Activated T-helper 1 cell treated with anti-CD3 and anti-CD28 coated beads, Interleukin-12 subunit alpha, Interleukin-12 subunit beta, Interleukin-2, Interleukin-4 antibody, amounts not matched to agents 30 ng/mL and 10 ng/mL and 1 ng/mL, durations not matched to agents 14 hours and 24 hours and 36 hours (primary cell): ENCODE measurements around the gene RAB42. TPM values are rescaled to one million over a fixed set of nuclear protein-coding genes. Genes with fewer than 3 reads are reported as not detected.
A peak's percentile ranks its signal among the peaks of the same experiment; 100 is the strongest.
"Not testable (repeated sequence)": the region's sequence is repeated elsewhere in the genome, so short reads cannot be mapped to it uniquely, and the experiment has no call there.

Source experiments
- DNase-seq: peaks from one replicate; pipeline ENCODE4 v3.0.0; 2021; ENCODE audit warnings: low spot score
- H3K27ac Mint-ChIP-seq: one replicate; pipeline ENCODE4 v1.8.0; 2021; ENCODE audit warnings: mild to moderate bottlenecking, mixed read lengths
- H3K27me3 Mint-ChIP-seq: one replicate; pipeline ENCODE4 v1.8.0; 2022; ENCODE audit warnings: mild to moderate bottlenecking, moderate library complexity, mixed read lengths; ENCODE audit not compliant: insufficient read depth
- H3K36me3 Mint-ChIP-seq: one replicate; pipeline ENCODE4 v1.8.0; 2021; ENCODE audit warnings: low read depth, mixed read lengths
- H3K4me1 Mint-ChIP-seq: one replicate; pipeline ENCODE4 v1.8.0; 2021; ENCODE audit warnings: low read depth, mixed read lengths
- H3K4me3 Mint-ChIP-seq: one replicate; pipeline ENCODE4 v1.8.0; 2021; ENCODE audit warnings: mild to moderate bottlenecking, moderate library complexity, mixed read lengths
- H3K9me3 Mint-ChIP-seq: one replicate; pipeline ENCODE4 v1.8.0; 2021; ENCODE audit warnings: mixed read lengths
- intact Hi-C: fragments of 100-400 bp; cut with micrococcal nuclease; formaldehyde crosslinking; loops from one replicate; pipeline ENCODE4 v1.15.1; 2024
- total RNA-seq: library from RNA; stranded (reverse); gene quantifications from 2 replicates; pipeline ENCODE4 v1.2.3, GENCODE V29; 2022

Gene RAB42
- total RNA-seq, 1 donor from 2014 or later = not detected

DNA sequence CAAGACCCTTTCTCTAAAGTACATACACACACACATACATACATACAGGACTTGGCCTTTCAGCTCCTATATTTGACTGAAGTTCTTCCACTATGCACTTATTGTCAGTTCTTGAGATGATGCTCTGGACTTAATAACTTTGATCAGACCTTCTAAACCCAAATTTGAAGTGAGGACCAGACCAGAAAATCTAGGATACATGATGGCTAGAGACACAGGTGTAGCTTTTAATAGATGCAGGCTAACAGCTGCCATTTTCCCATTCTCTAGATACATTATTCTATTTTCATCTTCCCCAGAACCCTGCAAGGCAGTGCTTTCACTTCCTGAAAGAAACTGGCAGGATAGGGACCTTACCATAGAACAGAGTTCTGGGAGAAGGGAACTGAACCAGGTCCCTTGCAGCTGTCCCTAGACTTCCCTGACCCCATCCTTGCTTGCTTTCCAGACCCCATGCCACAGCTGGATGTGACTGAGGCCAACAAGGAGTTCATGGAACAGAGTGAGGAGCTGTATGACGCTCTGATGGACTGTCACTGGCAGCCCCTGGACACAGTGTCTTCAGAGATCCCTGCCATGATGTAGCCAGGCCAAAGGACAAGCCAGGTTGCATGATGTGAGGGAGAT is 14.9 kb upstream of the RAB42 start:
- Mint-ChIP-seq H3K27me3 (no peaks in the 10 kb centered on the region), H3K9me3 (no peaks in the 10 kb centered on the region), H3K4me1 (peaks cover 26% of the 10 kb centered on the region), H3K4me3 (peak overlapping the region; percentile 10), H3K36me3 (peaks cover 38% of the 10 kb centered on the region), H3K27ac (peak overlapping the region; percentile 37)
- DNase-seq = no peak
- intact Hi-C loops = no loop called here

DNA sequence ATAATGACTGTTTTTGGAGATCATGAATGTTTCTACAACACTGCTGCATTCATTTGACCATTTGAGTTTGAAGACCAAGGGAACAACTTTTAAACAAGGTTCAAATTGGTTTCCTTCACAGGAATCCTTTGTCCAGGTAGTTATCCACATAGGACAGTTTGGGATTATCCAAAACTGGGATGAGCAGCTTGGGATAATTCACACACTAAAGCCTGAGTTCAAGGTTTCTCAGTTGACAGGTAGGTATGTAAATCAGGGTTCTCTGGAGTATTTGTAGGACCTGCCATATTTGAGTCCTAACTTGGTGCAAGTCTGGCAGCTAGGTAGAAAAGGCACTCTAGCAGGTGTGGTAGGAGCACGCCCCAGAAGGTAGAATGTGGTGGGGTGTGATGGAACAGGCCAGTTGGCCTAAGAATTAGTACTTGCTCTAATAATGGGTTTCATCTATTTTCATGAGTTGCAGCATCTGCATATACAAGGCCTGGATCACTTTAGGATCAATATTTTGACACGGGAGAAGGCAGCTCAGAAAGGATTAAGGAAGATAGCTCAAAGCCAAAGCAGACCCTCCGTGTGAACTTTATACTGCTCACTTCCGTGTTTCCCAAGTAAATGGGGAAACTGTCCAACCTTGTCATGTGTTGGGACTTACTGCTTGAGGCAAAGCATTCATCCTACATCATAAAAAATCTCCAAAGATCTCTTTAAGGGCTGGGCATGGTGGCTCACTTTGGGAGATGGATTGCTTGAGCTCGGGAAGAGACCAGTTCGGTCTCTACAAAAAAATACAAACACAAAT is 14.1 kb upstream of the RAB42 start:
- intact Hi-C loops = no loop called here
- Mint-ChIP-seq H3K27ac (peak overlapping the region; percentile 68), H3K4me1 (peaks cover 27% of the 10 kb centered on the region), H3K9me3 (no peaks in the 10 kb centered on the region), H3K36me3 (peaks cover 38% of the 10 kb centered on the region), H3K27me3 (no peaks in the 10 kb centered on the region), H3K4me3 (peak overlapping the region; percentile 19)
- no peak for DNase-seq

DNA sequence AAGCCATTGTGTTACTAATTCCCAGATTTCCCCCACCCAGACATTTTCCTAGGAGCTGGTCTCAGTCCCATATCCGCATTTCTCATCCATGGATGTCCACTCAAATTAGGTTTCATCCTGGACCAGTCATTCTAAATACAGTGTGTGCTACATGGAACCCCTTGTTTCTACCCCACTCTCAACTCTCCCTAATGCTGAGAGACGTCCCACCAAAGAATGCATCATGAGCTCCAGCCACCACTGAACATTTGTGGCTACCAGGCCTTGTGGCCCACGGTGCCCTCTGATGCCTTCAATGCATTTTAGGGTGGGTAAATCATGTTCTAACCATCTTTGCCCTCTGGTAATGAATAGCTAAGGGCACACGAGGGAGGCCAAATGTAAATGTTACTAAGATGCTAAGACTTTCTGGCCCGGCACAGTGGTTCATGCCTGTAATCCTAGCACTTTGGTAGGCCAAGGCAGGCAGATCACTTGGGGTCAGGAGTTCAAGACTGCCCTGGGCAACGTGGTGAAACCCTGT is 13.3 kb upstream of the RAB42 start:
- H3K4me3 Mint-ChIP-seq = peak overlapping the region; percentile 99
- intact Hi-C loops = no loop called here
- no peaks in the 10 kb centered on the region for H3K9me3 Mint-ChIP-seq
- peaks cover 38% of the 10 kb centered on the region for H3K36me3 Mint-ChIP-seq
- no peaks in the 10 kb centered on the region for H3K27me3 Mint-ChIP-seq
- peaks cover 31% of the 10 kb centered on the region for H3K4me1 Mint-ChIP-seq
- peak overlapping the region; percentile 22 for H3K27ac Mint-ChIP-seq
- DNase-seq = no peak

DNA sequence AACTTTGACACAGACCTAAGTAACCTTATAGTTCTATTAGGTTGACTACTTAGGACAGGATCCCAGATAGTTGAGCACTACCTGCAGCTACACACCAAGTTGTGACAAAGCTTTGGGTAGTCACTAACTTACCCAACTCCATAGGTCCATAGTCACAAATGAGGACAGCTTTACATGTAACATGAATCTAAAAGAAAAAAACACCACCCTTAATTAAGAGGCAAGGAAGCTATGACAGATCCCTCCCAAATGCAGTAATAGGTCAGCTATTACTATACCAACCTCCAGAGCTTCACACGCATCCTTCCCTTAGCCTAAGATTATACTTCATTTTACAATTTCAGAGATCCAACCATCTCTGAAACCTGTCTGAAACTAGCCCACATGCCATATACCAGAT is 12.7 kb upstream of the RAB42 start:
- Mint-ChIP-seq H3K36me3 (peaks cover 38% of the 10 kb centered on the region), H3K27ac (peak overlapping the region; percentile 85), H3K4me3 (peak overlapping the region; percentile 99), H3K9me3 (no peaks in the 10 kb centered on the region), H3K27me3 (no peaks in the 10 kb centered on the region), H3K4me1 (peaks cover 31% of the 10 kb centered on the region)
- DNase-seq = no peak
- intact Hi-C loops = no loop called here

DNA sequence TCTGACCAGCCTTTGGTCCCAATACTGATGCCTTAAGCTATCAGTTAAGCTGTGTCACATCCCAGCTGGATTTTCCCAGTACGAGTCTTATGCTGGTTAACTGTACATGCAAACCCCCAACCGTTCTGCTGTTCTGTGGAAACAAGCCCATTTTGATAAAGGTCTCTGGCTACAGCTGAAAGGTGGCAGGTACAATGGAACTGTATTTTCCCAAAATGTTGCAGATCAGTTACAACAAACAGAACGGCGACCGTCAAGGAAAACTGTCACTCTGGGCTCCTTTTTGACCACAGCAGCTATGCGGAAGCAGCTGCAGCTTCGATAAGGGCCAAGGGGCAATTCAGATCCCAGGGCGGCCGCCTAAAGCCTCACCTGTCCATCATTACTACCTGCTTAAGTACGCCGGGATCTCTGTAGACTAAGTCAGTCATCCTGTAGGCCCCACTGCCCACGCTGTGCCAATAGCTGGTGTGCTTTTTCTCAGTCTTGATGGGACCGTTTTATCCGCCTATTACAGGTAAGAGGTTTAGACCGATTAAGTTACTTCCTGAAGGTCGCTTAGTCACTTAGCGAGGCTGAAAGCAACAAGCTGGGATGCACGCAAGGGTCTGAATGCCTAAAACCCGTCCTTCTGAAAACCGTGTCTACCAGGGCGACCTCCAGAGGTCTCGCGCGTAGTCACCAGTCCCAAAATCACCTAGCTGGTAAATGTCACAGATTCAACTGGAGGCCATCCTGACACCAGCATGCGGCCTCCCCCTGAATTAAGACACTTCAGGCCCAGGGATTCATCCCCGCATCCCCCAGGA is 11.1 kb upstream of the RAB42 start:
- no peaks in the 10 kb centered on the region for H3K27me3 Mint-ChIP-seq
- no peaks in the 10 kb centered on the region for H3K9me3 Mint-ChIP-seq
- H3K36me3 Mint-ChIP-seq = peaks cover 38% of the 10 kb centered on the region
- H3K4me1 Mint-ChIP-seq = peaks cover 31% of the 10 kb centered on the region
- DNase-seq = peak; percentile 9
- peak overlapping the region; percentile 85 for H3K27ac Mint-ChIP-seq
- intact Hi-C loops = loop anchor here (1.0 to 5.0 kb wide), 11 partner anchors 22 to 346 kb away; partner anchors contain the start of genes PHACTR4, RCC1, RNU11 and SESN2
- peak overlapping the region; percentile 99 for H3K4me3 Mint-ChIP-seq

DNA sequence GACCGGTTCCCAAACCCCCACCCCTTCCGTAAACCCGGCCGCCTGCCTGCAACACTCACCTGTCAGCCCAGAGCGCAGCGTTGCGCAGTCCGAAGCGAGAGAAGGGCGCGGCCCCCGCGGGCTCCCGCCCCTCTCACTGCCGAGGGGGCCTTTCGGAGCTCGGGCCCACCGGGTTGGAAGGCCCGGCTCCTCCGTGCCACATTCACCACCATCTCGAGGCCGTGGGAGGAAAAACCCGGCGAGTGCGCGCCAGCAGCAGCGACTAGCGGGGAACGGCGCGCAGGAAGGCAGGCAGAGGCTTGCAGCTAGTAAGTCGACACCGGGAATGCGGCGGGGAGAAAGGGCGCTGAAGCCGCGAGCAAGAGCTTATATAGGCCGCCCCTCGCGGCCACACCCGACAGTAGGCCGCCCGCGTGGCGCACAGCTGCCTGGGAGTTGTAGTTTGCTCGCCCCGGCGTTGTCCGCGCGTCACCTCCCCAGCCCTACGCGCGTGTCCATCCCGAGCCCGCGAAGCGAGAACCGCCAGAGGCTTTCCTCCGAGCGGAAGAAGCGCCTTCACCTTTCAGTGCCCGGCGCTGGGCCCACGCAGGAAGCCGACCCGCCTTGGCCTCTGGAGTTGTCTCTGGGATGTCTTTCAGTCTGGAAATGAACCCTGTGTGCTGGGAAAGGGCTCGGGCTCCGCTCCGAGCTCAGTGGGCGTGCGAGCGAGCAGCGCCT is 10.4 kb upstream of the RAB42 start:
- H3K27me3 Mint-ChIP-seq = no peaks in the 10 kb centered on the region
- peaks cover 38% of the 10 kb centered on the region for H3K36me3 Mint-ChIP-seq
- H3K9me3 Mint-ChIP-seq = no peaks in the 10 kb centered on the region
- DNase-seq = peak; percentile 94
- intact Hi-C loops = loop anchor here (1.0 to 5.0 kb wide), 12 partner anchors 22 to 346 kb away; partner anchors contain the start of genes GMEB1, PHACTR4, RCC1 and RNU11
- peaks cover 31% of the 10 kb centered on the region for H3K4me1 Mint-ChIP-seq
- H3K27ac Mint-ChIP-seq = peak overlapping the region; percentile 85
- peak overlapping the region; percentile 99 for H3K4me3 Mint-ChIP-seq

DNA sequence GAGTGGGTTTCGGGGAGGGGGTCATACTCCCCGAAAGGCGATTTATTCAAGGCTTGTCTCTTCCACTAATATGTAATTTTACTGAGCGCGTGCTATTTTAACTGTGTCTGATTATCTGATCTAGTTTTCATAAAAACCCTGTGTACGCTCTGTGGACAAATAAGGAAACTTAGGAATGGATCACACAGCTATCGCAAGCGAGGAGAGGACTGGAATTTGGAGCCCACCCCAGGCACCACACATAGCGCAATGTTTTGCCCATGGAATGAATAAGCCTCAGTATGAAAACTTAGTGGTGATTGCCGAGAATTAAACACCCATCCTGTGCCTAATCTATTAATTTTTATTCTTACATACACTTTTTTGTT is 9.8 kb upstream of the RAB42 start:
- intact Hi-C loops = loop anchor here (1.0 to 5.0 kb wide), 3 partner anchors 86 to 345 kb away; partner anchors contain the start of genes GMEB1 and PHACTR4
- DNase-seq = no peak
- Mint-ChIP-seq H3K4me1 (peaks cover 31% of the 10 kb centered on the region), H3K36me3 (peaks cover 34% of the 10 kb centered on the region), H3K27ac (peak overlapping the region; percentile 85), H3K9me3 (no peaks in the 10 kb centered on the region), H3K27me3 (no peaks in the 10 kb centered on the region), H3K4me3 (peak overlapping the region; percentile 99)

DNA sequence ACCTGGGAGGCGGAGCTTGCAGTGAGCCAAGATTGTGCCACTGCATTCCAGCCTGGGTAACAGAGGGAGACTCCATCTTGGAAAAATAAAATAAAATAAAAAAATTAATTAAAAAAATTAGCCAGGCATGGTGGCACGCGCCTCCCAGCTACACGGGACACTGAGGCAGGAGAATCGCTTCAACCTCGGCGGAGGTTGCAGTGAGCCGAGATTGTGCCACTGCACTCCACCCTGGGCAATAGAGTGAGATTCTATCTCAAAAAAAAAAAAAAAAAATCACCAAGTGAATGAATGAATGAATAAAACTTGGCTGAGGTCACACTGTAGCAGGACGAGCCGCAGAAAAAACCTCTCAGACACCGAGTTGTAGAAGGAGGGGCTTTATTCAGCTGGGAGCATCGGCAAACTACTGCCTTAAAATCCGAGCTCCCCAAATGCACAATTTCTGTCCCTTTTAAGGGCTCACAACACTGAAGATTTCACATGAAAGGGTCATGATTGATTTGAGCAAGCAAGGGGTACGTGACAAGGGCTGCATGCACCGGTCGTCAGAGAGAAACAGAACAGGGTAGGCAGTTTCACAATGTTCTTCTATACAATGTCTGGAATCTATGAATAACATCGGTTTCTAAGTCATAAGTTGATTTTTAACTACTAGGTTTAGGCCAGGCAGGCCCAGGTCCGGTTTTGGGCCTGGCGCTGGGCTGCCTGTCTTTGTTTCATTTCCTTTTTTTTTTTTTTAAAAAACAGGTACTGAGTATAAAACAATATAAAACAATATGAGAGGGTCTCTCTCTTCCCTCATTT is 5.3 kb upstream of the RAB42 start:
- H3K9me3 Mint-ChIP-seq, DNase-seq, H3K4me3 Mint-ChIP-seq, intact Hi-C loops, H3K36me3 Mint-ChIP-seq, H3K27ac Mint-ChIP-seq, H3K27me3 Mint-ChIP-seq, H3K4me1 Mint-ChIP-seq: not testable (repeated sequence)

DNA sequence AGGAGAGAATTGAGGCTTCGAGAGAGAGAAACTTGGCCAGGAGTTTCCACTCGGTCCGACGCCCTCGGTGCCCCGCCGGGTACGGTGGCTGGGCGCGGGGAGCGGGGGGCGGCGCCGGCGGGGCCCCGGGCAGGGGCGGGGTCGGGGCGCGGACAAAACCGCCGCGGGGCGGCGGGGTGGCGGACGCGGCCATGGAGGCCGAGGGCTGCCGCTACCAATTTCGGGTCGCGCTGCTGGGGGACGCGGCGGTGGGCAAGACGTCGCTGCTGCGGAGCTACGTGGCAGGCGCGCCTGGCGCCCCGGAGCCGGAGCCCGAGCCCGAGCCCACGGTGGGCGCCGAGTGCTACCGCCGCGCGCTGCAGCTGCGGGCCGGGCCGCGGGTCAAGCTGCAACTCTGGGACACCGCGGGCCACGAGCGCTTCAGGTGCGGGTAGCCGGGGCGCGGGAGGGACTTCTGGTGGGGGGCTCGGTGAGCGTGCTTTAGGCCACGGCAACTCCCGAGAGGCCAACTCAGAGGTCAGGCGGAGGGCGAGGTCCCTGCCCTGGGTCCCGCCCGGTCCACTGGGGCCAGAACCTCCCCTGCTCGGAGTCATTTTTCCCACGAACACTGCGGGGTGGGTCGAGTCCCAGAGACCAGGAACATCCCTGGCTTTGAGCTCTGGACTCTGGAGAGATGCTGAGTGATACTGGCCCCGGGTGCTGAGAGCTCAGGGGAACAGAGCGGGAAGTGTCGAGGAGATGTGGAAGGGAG is 431 bp downstream of the RAB42 start:
- no peak for DNase-seq
- H3K27ac Mint-ChIP-seq = no peak overlapping the region
- H3K27me3 Mint-ChIP-seq = peaks cover 7% of the 10 kb centered on the region
- H3K36me3 Mint-ChIP-seq = peaks cover 4% of the 10 kb centered on the region
- H3K4me1 Mint-ChIP-seq = no peaks in the 10 kb centered on the region
- peak overlapping the region; percentile 81 for H3K4me3 Mint-ChIP-seq
- intact Hi-C loops = no loop called here
- H3K9me3 Mint-ChIP-seq = no peaks in the 10 kb centered on the region

DNA sequence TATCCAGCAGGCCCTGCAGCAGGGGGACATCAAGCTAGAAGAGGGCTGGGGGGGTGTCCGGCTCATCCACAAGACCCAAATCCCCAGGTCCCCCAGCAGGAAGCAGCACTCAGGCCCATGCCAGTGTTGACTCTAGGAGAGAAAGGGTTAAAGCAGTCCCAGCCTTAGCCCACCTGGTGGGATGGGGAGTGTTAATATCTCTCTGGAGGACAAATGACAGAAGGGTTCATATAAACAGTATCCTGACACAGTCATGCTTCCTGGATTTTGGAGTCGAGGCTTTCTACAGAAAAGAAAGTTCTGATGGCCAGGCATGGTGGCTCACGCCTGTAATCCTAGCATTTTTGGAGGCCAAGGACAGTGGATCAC is 1.9 kb downstream of the RAB42 start:
- DNase-seq, H3K36me3 Mint-ChIP-seq, H3K4me1 Mint-ChIP-seq, intact Hi-C loops, H3K9me3 Mint-ChIP-seq, H3K4me3 Mint-ChIP-seq, H3K27ac Mint-ChIP-seq, H3K27me3 Mint-ChIP-seq: not testable (repeated sequence)

DNA sequence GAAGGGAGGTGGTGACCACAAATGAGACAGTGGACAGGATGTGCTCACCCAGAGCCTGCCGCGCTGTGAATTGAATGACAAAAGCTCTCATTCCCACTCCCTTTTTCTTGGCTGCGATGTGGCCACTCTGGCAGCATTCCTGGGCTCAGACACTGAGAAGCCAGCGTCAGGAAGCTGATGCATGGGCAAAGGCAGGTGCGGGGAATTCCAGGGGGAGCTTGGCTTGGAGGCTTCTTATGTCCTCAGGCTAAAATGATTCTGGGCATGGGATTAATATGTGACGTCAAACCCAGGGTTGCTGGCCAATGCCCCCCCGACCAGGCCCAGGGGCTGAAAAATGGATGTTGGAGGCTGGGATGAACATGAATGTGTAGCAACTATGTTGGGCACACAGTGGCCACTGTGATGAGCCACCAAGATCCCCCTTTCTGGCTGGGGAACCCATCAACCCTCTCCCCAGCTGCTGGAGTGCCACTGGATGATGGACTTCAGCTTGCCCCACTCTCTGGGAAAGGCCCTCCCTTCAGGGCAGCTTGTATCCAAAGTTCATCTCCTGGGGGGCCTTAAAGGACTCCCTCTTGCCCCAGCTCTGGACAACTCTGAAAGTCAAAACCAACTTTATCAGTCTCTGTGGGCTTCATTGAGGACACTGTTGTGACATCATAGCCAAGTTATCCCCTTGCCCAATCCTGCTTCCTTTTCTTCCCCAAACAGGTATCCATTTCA is 2.8 kb downstream of the RAB42 start:
- intact Hi-C loops, H3K4me3 Mint-ChIP-seq, H3K36me3 Mint-ChIP-seq, H3K9me3 Mint-ChIP-seq, H3K27me3 Mint-ChIP-seq, DNase-seq, H3K27ac Mint-ChIP-seq: not testable (repeated sequence)
- H3K4me1 Mint-ChIP-seq = peaks cover 13% of the 10 kb centered on the region
